NCI-H446 (cell line): ENCODE data around the gene TMEM221.

Experiments used
- DNase-seq, 2 experiments: peaks; one replicate each; lab custom pipeline; 2025; lab: John Stamatoyannopoulos, UW

Gene TMEM221

DNA sequence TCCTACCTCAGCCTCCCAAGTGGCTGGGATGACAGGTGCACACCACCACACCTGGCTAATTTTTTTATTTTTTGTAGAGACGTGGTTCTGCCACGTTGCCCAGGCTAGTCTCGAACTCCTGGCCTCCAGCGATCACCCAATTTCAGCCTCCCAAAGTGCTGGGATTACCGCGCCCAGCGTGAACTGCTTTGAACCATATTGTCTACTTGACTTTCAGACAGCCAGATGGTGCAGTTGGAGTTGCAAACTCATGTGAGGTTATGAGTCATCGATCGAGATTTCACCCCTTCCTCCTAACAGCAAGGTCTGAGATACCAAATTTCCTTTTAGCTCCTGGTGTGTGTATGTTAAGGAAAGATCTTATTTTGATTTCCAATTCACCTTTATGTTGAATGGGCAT is 24.6 kb upstream of the TMEM221 start:
- DNase-seq = peak; percentile 22 to 71

DNA sequence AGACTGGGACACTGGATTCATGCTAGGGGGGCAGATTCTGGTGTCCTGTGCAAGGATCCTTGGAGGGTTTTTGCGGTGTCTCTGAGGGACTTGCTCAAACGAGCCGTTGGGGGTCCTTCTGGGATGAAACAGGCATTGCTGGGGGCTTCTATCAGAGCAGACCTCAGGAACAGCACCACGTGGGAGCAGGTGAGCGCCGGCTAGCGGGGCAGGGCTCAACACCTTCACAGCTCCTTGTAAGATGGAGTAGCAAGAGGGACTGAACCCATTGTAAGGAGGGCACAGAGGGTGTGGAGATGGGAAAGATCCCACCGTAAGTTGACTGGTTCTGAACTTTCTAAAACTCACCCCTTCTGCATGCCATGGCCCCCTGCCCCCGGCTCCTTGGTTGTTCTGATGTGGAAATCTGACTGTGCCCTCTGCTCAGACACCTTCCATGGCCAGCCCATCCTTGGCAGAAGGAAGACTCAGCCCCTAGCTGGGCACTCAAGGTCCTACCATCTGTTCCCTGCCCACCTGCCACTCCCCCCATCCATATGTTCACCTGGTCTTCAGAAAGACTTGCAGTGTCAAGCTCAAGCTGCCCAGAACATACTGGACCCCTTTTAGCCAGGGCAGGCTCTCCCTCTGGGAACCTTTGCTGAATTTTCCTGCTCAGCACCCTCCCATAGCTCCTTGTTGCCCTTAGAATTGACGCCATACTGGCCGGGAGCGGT is 23.1 kb upstream of the TMEM221 start:
- DNase-seq = no peak

DNA sequence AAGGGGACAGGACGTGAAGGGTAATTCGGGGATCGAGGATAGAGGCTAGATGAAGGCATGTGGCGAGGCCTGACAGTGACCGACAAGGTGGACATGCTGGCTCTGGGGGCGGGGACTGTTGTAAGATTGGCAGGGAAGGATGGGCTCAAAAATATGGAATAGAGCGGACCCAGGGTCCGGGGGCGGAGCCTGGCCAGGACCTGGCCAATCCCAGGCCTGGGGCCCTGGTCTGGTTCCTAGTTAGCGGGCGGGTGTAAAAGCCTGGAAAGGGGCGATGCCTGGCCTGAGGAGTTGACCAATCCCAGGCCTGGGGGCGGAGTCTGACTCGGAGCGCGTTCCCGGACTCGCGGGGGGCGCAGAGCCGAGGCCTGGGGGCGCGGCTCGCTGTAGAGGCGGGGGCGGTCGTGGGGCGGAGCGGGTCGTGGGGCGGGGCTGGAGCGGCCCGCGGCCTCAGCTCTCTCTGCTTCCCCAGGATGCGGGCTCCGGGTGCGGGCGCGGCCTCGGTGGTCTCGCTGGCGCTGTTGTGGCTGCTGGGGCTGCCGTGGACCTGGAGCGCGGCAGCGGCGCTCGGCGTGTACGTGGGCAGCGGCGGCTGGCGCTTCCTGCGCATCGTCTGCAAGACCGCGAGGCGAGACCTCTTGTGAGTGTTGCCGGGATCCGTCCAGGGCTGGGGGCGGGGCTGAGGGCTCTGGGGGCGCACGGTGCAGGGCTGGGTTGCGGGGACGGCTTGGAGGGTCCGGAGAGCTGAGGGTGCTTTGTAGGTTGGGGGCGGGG is 21.8 kb upstream of the TMEM221 start, which contains the start of gene SLC27A1:
Gene SLC27A1, plus strand, starts transcription at position 457 of the 774 bp plus-strand sequence. Its CDS starts 17 bp downstream, at position 474.
- DNase-seq = peak; percentile 98 to 100

DNA sequence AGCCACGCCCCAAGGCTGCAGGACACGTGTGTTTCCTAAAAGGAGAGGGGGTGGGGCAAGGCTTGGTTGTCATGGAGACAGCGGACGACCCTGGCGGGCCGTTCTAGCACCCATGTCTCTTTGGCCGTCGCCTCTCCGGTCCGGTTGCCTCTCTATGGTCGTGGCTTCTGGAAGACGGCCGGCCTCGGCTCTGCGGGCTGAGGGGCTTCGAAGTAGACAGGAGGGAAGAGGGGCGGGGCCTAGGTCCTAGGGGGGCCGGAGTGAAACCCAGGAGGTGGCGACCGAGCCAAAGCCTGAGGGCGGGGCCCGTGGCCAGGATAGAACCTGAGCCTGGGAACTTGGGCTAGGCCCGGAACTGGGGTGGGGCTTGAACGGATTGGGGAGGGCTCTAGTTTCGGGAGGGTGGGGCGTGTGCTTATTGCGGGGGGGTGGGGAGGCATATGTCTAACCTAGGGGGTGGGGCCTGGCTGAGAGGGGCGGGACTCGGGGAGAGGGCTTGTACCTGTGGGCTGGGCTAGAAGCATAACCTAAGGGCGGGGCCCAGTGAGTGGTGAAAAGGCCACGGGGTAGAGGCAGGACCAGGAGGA is 21.1 kb upstream of the TMEM221 start:
- peak; percentile 97 to 98 for DNase-seq

DNA sequence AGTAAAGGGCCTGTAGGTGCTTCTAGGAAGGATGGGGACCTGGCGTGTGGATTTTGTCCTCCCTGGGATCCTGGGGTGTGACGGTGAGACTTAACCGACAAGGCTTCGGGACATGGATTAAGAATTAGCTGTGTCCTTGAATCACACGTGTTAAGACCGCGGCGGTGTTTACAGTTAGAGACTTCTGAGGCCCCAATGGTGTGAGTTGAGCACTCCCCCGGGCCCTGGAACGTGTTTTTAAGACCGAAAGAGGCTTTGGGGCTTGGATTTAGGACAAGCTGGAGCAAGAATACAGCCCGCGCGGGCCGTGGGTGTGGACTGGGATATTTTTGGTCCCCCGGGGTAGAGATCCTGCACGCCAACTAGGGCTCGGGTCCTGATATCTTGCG is 20.6 kb upstream of the TMEM221 start:
- no peak for DNase-seq

DNA sequence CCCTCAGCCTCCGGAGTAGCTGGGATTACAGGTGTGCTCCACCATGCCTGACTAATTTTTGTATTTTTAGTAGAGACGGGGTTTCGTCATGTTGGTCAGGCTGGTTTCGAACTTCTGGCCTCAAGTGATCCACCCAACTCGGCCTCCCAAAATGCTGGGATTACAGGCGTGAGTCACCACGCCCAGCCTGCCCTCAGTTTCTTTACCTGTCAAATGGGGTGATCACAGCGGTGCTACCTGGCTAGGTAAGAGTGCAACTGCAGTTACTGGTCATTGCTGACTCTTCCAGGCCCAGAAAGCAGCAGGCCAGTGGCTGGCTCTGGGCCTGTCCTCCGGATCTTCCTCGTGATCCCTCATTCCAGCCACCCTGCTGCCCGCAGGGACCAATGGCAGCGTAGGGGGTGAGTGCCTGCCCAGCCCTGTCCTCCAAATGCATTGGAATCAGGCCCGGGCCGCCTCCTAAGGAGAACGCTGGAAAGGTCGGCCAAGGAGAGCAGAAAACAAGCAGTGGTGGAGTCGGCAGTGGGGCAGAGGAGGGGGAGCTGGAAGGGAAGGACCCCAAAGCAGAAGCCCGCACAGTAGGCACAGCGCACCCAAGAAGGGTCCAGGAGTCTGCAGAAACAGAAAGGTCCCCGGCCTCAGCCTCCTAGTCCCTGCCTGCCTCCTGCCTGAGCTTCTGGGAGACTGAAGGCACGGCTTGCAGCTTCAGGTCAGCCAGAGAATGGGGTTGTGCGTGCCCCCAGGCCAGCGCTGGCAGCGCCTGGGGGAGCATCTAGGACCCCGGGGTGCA is 20.0 kb upstream of the TMEM221 start:
- DNase-seq = no peak

DNA sequence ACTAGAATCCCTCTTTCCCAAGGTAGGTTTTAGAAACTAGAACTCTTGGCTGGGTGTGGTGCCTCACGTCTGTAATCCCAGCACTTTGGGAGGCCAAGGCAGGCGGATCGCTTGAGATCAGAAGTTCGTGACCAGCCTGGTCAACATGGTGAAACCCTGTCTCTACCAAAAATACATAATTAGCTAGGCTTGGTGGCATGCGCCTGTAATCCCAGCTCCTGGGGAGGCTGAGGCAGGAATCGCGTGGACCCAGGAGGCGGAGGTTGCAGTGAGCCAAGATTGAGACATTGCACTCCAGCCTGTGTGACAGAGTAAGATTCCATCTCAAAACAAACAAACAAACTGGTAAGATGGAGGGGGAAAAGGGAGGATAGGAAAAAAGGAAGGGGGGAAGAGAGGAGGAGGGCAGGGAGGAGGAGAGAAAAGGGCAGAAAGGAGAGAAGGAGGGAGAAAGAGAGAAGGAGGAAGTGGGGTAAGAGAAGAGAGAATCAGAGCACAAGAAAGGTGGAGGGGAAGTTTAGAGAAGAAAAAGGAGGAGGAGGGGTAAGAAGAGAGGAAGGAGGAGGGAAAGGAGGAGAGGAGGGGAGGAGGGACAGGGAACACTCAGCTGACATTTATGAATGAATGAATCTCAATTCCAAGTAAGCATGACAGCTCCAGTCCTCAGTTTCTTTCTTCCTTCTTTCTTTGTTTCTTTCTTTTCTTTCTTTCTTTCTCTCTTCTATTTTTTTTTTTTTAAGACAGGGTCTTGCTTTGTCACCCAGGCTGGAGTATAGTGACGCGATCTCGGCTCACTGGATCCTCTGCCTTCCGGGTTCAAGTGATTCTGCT is 19.2 kb upstream of the TMEM221 start:
- DNase-seq = no peak

DNA sequence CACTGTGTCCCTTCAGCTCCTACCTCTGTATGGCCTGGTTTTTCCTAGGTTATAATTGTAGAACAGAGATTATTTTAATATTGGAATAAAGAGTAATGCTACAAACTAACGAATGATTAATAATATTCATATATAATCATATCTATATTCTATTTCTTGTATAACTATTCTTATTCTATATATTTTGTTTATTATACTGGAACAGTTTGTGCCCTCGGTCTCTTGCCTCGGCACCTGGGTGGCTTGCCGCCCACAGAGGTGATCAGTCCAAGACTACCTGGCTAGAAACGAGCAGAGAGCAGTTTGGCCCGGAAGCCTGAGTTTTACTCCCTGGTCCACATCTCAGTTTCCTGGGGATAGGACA is 18.0 kb upstream of the TMEM221 start:
- DNase-seq = no peak

DNA sequence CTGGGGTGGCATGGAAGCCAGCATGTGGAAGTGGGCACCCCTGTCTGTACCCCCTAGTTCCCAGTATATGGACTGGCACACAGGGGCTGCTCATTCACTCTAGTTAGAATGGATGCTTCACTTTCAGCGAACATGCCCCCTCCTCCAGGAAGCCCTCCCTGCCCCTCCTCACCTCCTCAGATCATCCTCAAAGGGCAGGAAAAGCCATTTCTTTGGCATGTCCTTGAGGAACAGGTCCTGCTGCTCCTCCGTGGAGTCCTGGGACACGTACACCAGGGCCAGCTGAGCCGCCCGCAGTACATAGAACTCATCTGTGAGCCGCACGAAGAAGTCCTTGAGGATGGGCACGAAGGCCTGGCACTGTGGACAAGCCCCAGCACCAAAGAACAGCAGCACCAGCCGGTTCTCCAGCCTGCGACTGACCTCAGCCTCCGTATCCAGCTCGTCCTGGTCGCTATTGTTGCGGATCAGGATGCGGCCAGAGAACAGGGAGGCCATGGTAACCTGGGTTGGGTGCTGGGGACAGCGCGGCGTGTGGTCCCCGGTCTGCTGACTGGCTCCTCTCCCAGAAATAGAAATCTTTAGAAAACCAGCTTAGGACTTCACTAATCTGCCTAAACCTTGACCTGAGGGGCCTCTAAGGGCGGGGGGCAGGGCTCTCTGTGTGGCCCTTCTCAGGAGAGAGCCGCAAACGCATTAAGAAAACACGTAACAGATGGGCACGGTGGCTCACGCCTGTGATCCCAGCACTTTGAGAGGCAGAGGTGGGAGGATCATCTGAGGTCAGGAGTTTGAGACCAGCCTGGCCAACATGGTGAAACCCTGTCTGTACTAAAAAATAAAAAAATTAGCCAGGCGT is 12.1 kb upstream of the TMEM221 start, which contains the start of gene NXNL1:
Gene NXNL1, minus strand, starts transcription at position 555 of the 859 bp plus-strand sequence. Its CDS starts 57 bp downstream, at position 498.
- DNase-seq = no peak

DNA sequence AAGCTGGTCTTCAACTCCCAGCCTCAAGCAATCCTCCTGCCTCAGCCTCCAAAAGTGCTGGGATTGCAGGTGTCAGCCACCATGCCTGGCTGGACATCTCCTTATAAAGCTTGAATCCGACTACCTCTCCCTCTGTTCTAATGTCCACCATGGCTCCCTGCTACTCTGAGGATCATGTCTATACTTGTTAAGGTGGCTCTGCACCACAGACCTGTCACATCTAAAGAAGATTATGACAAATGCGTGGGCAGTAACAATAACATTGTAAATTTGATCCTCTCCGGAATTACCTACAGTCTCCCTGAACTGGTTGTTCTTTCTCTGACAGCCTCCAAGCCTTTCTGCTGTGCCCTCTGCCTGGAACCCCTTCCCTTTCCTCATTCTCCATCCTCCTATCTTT is 10.5 kb upstream of the TMEM221 start:
- no peak for DNase-seq

DNA sequence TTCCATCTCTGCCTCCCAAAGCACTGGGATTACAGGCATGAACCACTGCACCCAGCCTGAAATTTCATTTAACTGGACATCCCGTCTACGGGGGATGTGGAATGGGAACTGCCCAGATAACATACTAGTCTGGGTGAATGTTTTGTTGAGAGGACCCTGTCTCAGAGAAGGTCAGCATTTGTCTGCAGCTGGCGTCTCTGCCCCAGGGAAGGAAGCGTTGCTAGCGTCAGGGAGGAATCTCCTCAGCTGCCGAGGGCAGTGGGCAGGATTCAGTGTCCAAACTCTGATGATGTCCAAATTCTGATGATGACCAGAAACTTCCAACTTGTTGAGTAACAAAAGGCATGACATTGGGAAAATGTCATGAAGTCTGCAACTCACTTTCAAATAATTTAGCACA is 9.1 kb upstream of the TMEM221 start:
- no peak for DNase-seq

DNA sequence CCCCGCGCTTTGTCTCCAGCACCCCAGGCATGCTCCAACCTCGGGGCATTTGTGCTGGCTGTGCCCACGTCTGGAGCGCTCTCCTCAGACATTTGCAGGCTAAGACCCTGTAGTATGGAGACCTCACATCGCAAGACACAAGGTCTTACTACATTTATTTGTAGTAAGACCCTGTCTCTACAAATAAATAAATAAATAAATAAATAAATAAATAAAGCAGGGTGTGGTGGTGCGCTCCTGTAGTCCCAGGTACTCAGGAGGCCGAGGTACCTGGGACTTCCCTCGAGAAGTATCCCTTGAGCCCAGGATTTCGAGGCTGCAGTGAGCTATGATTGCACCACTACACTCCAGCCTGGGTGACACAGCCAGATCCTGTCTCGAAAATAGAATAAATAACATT is 7.7 kb upstream of the TMEM221 start:
- DNase-seq = no peak

DNA sequence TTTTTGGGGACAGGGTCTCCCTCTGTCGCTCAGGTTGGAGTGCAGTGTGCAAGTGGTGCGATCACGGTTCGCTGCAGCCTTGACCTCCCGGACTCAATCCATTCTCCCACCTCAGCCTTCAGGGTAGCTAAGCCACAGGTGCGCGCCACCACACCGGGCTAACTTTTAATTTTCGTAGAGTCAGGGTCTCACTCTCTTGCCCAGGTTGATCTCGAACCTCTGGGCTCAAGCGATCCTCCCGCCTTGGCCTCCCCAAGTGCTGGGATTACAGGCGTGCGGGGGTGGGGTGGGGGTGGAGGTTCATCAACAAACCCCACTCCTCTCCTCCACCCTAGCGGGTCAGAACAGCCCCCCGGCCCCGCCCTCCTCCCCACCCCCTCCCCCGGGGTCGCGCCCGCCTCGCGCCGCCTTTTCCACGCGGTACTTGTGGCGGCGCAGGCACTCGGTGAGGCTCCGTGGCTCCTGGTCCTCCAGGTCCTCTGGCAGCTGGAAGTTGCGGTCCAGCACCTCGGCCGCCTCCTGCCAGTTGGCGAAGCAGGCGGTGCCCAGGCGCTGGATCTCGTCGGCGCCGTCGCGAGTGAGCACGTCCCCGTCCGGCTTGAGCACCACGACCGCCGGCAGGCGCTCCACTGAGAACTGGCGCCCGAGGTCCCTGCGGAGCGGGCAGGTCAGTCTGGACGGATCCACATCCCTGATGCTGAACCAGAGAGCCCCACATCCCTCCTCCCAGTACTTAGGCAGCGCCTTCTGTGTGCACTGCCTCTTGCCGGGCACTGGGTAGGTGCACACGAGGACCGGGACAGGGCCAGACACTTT is 7.0 kb upstream of the TMEM221 start:
- DNase-seq = no peak

DNA sequence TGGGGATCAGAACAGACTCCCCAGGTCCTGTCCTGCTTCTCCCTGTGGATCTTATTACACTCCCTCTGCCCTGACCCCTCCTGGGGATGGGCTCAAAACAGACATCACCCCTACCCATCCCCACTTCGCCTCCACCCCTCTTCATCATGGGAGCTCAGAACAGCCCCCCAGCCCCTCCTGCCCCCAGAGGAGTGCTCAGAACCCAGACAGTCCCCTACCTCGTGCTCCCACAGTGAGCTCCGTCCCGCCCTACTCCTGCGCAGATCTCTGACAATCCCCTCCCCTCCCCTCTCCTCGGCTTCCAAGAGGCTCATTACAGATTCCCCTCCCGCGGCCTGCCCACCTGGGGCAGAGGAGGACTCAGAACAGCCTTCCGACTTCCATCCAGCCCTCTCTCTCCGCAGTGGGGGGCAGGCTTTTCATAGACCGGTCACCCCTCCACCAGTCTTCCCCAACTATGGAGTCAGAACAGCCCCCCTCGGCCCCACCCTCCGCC is 6.2 kb upstream of the TMEM221 start:
- no peak for DNase-seq

DNA sequence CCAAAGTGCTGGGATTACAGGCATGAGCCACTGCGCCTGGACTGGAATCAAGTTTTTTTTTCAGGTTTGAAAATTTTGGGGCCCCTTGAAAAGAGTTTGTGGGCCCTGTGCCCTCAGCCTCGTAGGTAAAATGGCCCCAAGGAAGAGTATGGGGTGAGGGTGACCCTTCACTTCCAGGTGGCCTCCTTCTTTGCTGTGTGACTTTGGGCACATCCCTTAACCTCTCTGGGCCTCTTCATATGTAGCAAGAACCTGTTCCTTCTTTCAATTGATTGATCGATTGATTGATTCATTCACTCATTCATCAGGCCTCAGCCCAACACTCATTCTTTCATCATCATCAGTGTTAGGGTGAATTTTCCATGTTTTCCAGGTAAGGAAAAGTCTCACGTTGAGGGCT is 3.4 kb upstream of the TMEM221 start:
- no peak for DNase-seq

DNA sequence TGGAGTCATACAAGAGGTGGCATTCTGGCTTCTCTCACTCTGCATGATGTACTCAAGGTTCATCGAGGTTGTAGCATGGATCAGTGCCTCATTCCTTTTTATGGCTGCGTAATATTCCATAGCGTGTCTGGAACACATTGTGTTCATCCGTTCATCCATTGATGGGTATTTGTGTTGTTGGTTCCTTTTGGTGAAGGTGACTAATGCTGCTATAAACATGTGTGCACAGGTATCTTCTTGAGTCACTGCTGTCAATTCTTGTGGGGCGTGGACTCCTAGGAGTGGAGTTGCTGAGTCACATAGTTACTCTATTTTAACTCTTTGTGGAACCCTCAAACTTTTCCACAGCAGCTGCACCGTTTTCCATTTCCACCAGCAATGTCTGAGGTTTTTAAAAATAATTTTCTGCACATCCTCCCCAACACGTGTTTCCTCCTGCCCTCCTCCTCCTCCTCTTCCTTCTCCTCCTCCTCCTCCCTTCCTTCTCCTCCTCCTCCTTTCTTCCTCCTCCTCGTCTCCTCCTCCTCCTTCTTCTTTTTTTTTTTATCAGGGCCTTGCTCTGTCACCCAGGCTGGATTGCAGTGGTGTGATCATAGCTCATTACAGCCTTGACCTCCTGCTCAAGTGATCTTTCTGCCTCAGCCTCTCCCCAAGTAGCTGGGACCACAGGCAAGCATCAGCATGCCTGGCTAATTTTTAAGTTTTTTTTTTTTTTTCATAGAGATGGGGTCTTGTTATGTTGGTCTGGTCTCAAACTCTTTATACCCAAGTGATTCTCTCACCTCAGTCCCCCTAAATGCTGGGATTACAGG is 2.0 kb upstream of the TMEM221 start:
- DNase-seq = no peak

DNA sequence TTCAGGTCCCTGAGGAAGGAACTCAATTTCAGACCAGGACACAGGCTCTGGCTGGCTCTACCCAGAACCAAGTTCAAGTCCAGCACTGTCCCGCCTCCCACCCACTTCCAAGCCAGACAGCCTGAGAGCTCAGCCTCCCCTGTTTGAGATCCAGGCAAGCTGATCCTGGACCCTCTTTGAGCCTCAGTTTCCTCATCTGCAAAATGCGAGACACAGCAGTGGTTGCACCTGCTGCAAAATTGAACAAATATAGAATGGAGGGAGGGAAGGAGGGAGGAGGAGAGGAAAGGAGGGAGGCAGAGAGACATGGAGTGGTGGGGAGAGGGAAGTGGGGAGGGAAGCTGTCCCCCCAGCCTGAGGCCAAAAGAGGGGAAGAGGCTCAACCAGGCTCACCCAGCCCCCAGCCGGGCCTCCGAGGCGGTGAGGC is 751 bp downstream of the TMEM221 start:
- DNase-seq = no peak

DNA sequence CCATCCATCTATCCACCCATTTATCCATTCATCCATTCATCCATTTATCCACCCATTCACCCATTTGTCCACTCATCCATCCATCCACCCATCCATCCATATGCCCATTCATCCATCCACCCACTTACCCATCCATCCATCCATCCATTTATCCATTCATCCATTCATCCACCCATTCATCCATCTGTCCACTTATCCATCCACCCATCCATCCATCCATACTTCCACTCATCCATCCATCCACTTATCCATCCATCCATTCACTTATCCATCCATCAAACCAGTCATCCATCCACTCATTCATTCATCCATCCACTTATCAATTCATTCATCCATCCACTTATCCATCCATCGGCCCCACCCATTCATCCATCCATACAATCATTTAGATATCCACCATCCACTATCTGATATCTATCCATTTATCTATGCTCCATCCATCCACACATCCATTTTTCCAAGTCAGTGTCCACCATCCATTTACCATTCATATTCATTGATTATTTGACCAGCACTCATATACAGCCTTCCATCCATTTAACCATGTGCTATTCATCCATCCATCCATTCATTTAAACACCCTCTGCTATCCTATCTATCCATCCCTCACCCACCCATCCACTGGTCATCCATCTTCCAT is 2.8 kb downstream of the TMEM221 start:
- DNase-seq = no peak
